SK-N-SH (cell line): Measurements from ENCODE around the gene TM7SF2. TPM values are rescaled to one million over a fixed set of nuclear protein-coding genes. Genes with fewer than 3 reads are reported as not detected.
A peak's percentile ranks its signal among the peaks of the same experiment; 100 is the strongest.

Experiments
- CTCF ChIA-PET: fragments of 300-600, 350-600 bp; formaldehyde crosslinking; extraction: SDS; loops from one replicate; lab custom pipeline; 2021; lab: Yijun Ruan, JAX
- POLR2A ChIA-PET: fragments of 350-600 bp; sonication (Branson Sonifier 250); formaldehyde crosslinking; extraction: SDS; loops from one replicate; lab custom pipeline; 2020; ENCODE audit warnings: antibody characterized with exemption, inconsistent platforms; lab: Yijun Ruan, JAX
- DNase-seq: peaks from one replicate; pipeline ENCODE4 v3.0.0; 2012
- H2AFZ ChIP-seq: fragments of 200-600 bp; sonication (generic); 2 replicates; pipeline ENCODE4 v1.8.1; 2016; ENCODE audit warnings: antibody characterized with exemption, mild to moderate bottlenecking, low read depth
- H3F3A ChIP-seq: fragments of 200-600 bp; sonication (generic); replicated peaks from 2 replicates; pipeline ENCODE3; 2016; ENCODE audit warnings: antibody characterized with exemption, mild to moderate bottlenecking; ENCODE audit not compliant: insufficient read depth
- H3K27ac ChIP-seq, 2 experiments: fragments of 200-500 bp in 1 of 2; fragments of 200-600 bp in 1 of 2; sonication (Bioruptor generic) in 1 of 2; sonication (generic), shearing (Covaris generic) in 1 of 2; 2 replicates each; pipeline versions ENCODE4 v1.5.1 to v1.6.1; 2014 to 2016; ENCODE audit warnings: low read depth in 2 of 2, inconsistent platforms in 1 of 2, low read length in 1 of 2, mild to moderate bottlenecking in 1 of 2, mixed read lengths in 1 of 2
- H3K27me3 ChIP-seq: fragments of 200-600 bp; sonication (generic), shearing (Covaris generic); 2 replicates; pipeline ENCODE4 v1.6.1; 2016; ENCODE audit warnings: mixed run types; ENCODE audit not compliant: insufficient read depth
- H3K36me3 ChIP-seq, 2 experiments: fragments of 200-500 bp in 1 of 2; fragments of 200-600 bp in 1 of 2; sonication (Bioruptor generic) in 1 of 2; sonication (generic) in 1 of 2; replicated peaks in 1 of 2; 2 replicates each; pipeline versions ENCODE3 to v1.5.1; 2014 to 2016; ENCODE audit warnings: low read length in 1 of 2, mild to moderate bottlenecking in 1 of 2; ENCODE audit not compliant: insufficient read depth in 2 of 2, control insufficient read depth in 1 of 2
- H3K4me1 ChIP-seq, 2 experiments: fragments of 200-500 bp in 1 of 2; fragments of 200-600 bp in 1 of 2; sonication (Bioruptor generic) in 1 of 2; sonication (generic), shearing (Covaris generic) in 1 of 2; 2 replicates each; pipeline versions ENCODE4 v1.5.1 to v1.6.1; 2014 to 2016; ENCODE audit warnings: low read depth in 1 of 2, low read length in 1 of 2, mixed run types in 1 of 2; ENCODE audit not compliant: insufficient read depth in 2 of 2, control insufficient read depth in 1 of 2
- H3K4me2 ChIP-seq: fragments of 200-600 bp; sonication (generic), shearing (Covaris generic); 2 replicates; pipeline ENCODE4 v1.6.1; 2017; ENCODE audit warnings: mixed run types
- H3K4me3 ChIP-seq, 2 experiments: fragments of 200-500 bp in 1 of 2; fragments of 200-600 bp in 1 of 2; sonication (Bioruptor generic) in 1 of 2; sonication (generic), shearing (Covaris generic) in 1 of 2; 2 replicates each; pipeline versions ENCODE4 v1.5.1 to v1.8.1; 2014 to 2016; ENCODE audit warnings: low read depth in 2 of 2, inconsistent platforms in 1 of 2, low read length in 1 of 2, mild to moderate bottlenecking in 1 of 2, mixed read lengths in 1 of 2, moderate library complexity in 1 of 2
- H3K79me2 ChIP-seq: fragments of 200-600 bp; sonication (generic); 2 replicates; pipeline ENCODE4 v1.8.1; 2017; ENCODE audit warnings: mild to moderate bottlenecking; ENCODE audit not compliant: insufficient read depth
- H3K9ac ChIP-seq: fragments of 200-600 bp; sonication (generic); 2 replicates; pipeline ENCODE4 v1.6.1; 2017; ENCODE audit warnings: mixed run types
- H3K9me2 ChIP-seq: fragments of 200-600 bp; sonication (generic); 2 replicates; pipeline ENCODE4 v1.6.1; 2017; ENCODE audit warnings: mixed run types
- H3K9me3 ChIP-seq: fragments of 200-600 bp; sonication (generic); 2 replicates; pipeline ENCODE4 v1.6.1; 2017; ENCODE audit warnings: mixed run types, mild to moderate bottlenecking, moderate library complexity
- H4K20me1 ChIP-seq: fragments of 200-600 bp; sonication (generic); 2 replicates; pipeline ENCODE4 v1.6.1; 2017; ENCODE audit warnings: mild to moderate bottlenecking, mixed run types; ENCODE audit not compliant: insufficient read depth
- CHD2 ChIP-seq: fragments of 150-350 bp; IDR thresholded peaks from 2 replicates; pipeline ENCODE4 v1.6.1; 2018; ENCODE audit warnings: low read length; ENCODE audit not compliant: partially characterized antibody
- CTCF ChIP-seq: fragments of 200-600 bp; sonication (generic); IDR thresholded peaks from 2 replicates; pipeline ENCODE4 v1.6.1; 2017; ENCODE audit warnings: antibody characterized with exemption, mild to moderate bottlenecking, moderate library complexity
- EZH2phosphoT487 ChIP-seq: fragments of 200-600 bp; sonication (generic); IDR thresholded peaks from 2 replicates; pipeline ENCODE4 v1.6.1; 2017; ENCODE audit warnings: low read depth, mixed run types, mild to moderate bottlenecking, antibody characterized with exemption, moderate library complexity, borderline replicate concordance
- FOXM1 ChIP-seq: IDR thresholded peaks from 2 replicates; pipeline ENCODE4 v1.4.0; 2012; ENCODE audit warnings: low read depth, mild to moderate bottlenecking
- GABPA ChIP-seq: IDR thresholded peaks from 2 replicates; pipeline ENCODE4 v1.4.0; 2012; ENCODE audit warnings: low read depth, mild to moderate bottlenecking
- GATA2 ChIP-seq: sonication (generic); formaldehyde crosslinking; IDR thresholded peaks from 2 replicates; pipeline ENCODE4 v1.5.0; 2020; ENCODE audit warnings: mild to moderate bottlenecking, missing genetic modification reagents
- MAX ChIP-seq: IDR thresholded peaks from 2 replicates; pipeline ENCODE4 v1.4.0; 2012; ENCODE audit warnings: low read depth
- MEF2A ChIP-seq: IDR thresholded peaks from 2 replicates; pipeline ENCODE4 v1.4.0; 2012; ENCODE audit warnings: low read depth, borderline replicate concordance
- NFIC ChIP-seq: IDR thresholded peaks from 2 replicates; pipeline ENCODE4 v1.4.0; 2012; ENCODE audit warnings: borderline replicate concordance
- NRF1 ChIP-seq: IDR thresholded peaks from 2 replicates; pipeline ENCODE4 v1.6.1; 2012; ENCODE audit warnings: low read depth, mild to moderate bottlenecking, low read length
- REST ChIP-seq: IDR thresholded peaks from 2 replicates; pipeline ENCODE4 v1.6.1; 2012; ENCODE audit warnings: mild to moderate bottlenecking, low read depth, low read length, moderate library complexity
- RFX5 ChIP-seq: IDR thresholded peaks from 2 replicates; pipeline ENCODE4 v1.6.1; 2012; ENCODE audit warnings: mild to moderate bottlenecking, improper control_type of control experiment, low read length
- RXRA ChIP-seq: IDR thresholded peaks from 2 replicates; pipeline ENCODE4 v1.4.0; 2012; ENCODE audit warnings: low read depth, mild to moderate bottlenecking, borderline replicate concordance
- SMC3 ChIP-seq: IDR thresholded peaks from 2 replicates; pipeline ENCODE4 v1.6.1; 2012; ENCODE audit warnings: low read depth, low read length, improper control_type of control experiment
- TCF12 ChIP-seq: IDR thresholded peaks from 2 replicates; pipeline ENCODE4 v1.4.0; 2012
- TEAD4 ChIP-seq: IDR thresholded peaks from 2 replicates; pipeline ENCODE4 v1.4.0; 2012; ENCODE audit warnings: mild to moderate bottlenecking, borderline replicate concordance; ENCODE audit not compliant: insufficient read depth
- ZBTB33 ChIP-seq: IDR thresholded peaks from 2 replicates; pipeline ENCODE4 v1.4.0; 2012; ENCODE audit warnings: low read depth, borderline replicate concordance
- WGBS: methylation state at CpG from one replicate; pipeline ENCODE4 v1.1.6; 2017; ENCODE audit warnings: low lambda C conversion rate; 5-methylcytosine and 5-hydroxymethylcytosine counted together
- polyA plus RNA-seq, 3 experiments: library from polyadenylated mRNA; depleted of rRNA; stranded (reverse); fragments of >200 nt; gene quantifications; 2 replicates each; pipeline ENCODE4 v1.2.3, GENCODE V29; 2012

The TM7SF2 gene
- polyA plus RNA-seq, 1 of the 3 experiments (the other 2 are of a cell fraction), result 87.8 TPM

GRCh38 chr11:65121447-65121864 is 9.8 kb downstream of the TM7SF2 start:
- Histone ChIP-seq H3K4me3 (peak overlapping the region; percentile 89 to 91), H3K4me2 (peak overlapping the region; percentile 93), H3K27ac (peak overlapping the region; percentile 77 to 81; a peak in 3 of 4 replicates), H4K20me1 (no peaks in the 10 kb centered on the region), H3K9me3 (no peaks in the 10 kb centered on the region), H3K36me3 (peaks cover 35 to 41% of the 10 kb centered on the region in 2 experiments), H3F3A (peaks cover 29% of the 10 kb centered on the region), H2AFZ (no peak overlapping the region), H3K27me3 (no peaks in the 10 kb centered on the region), H3K9ac (peak overlapping the region; percentile 89), H3K79me2 (peaks cover 62% of the 10 kb centered on the region), H3K9me2 (no peaks in the 10 kb centered on the region), H3K4me1 (peaks cover 15 to 16% of the 10 kb centered on the region in 2 experiments; a peak in 3 of 4 replicates)
- DNase-seq, result no peak
- ChIA-PET POLR2A (interaction anchor here (0.9 to 2.0 kb wide), 8 partner anchors 9 to 243 kb away, joined by 3 to 22 read pairs (median 8); partner anchors contain the start of genes CAPN1, EHD1, SYVN1 and TM7SF2), CTCF (interaction anchor here (1.3 to 3.3 kb wide), 5 partner anchors 10 to 107 kb away, joined by 4 to 47 read pairs (median 9); partner anchors contain the start of genes ARL2, CAPN1, SYVN1 and TM7SF2)
- no peak for TF ChIP-seq FOXM1
- no peak for TF ChIP-seq MEF2A
- no peak for TF ChIP-seq NRF1
- no peak for TF ChIP-seq RXRA
- TF ChIP-seq GATA2, result no peak
- no peak for TF ChIP-seq TCF12
- no peak for TF ChIP-seq CHD2
- TF ChIP-seq NFIC, result no peak
- TF ChIP-seq REST, result no peak
- TF ChIP-seq TEAD4, result no peak
- TF ChIP-seq EZH2phosphoT487, result no peak
- WGBS, result 1% methylated on average over 19 of the region's 22 CpGs

- Histone ChIP-seq H2AFZ (peak within 1 kb of the TSS; percentile 79; the same call in 1 of the 2 replicates), H3K79me2 (peaks cover 55% of the 10 kb centered on the region), H3K36me3 (peaks cover 35 to 47% of the 10 kb centered on the region in 2 experiments), H3K9me3 (no peaks in the 10 kb centered on the region), H3K27me3 (no peaks in the 10 kb centered on the region), H3F3A (peaks cover 31% of the 10 kb centered on the region), H3K4me2 (peak within 1 kb of the TSS; percentile 93), H3K4me3 (peak within 1 kb of the TSS; percentile 89 to 91), H3K27ac (peak within 1 kb of the TSS; percentile 81 to 95), H3K4me1 (peaks cover 11 to 13% of the 10 kb centered on the region in 2 experiments; a peak in 3 of 4 replicates), H4K20me1 (no peaks in the 10 kb centered on the region), H3K9ac (peak within 1 kb of the TSS; percentile 89), H3K9me2 (no peaks in the 10 kb centered on the region)
- 1% methylated on average over 56 of the region's 64 CpGs for WGBS
- POLR2A ChIA-PET, result interaction anchor here (0.5 to 2.0 kb wide), 10 partner anchors 10 to 244 kb away, joined by 3 to 22 read pairs (median 6); partner anchors contain the start of genes CAPN1, EHD1, SYVN1 and TM7SF2
- CTCF ChIA-PET, result interaction anchor here (1.3 to 3.3 kb wide), 5 partner anchors 10 to 108 kb away, joined by 4 to 47 read pairs (median 9); partner anchors contain the start of genes ARL2, CAPN1, SYVN1 and TM7SF2
- peak; percentile 96 for DNase-seq
- TF ChIP-seq MAX (peak; percentile 72), EZH2phosphoT487 (no peak), GATA2 (no peak), GABPA (peak; percentile 68), RFX5 (no peak; the same call in 1 of the 2 replicates), CTCF (no peak), SMC3 (peak; percentile 6; the same call in 1 of the 2 replicates), NFIC (no peak), ZBTB33 (no peak), TCF12 (peak; percentile 22; the same call in 1 of the 2 replicates), RXRA (no peak)
Observed at GRCh38 chr11:65121865-65122696, 10.4 kb downstream of the TM7SF2 start, which contains the start of the genes FAU and MRPL49. Gene FAU (minus strand): TSS chr11:65122134. CDS start chr11:65121813, 321 bp downstream. Gene MRPL49 (plus strand): TSS chr11:65122321. CDS start chr11:65122347, 26 bp downstream.
